Heart right ventricle (tissue), 16 donors: Measurements from ENCODE around the gene POSTN. TPM values are rescaled to one million over a fixed set of nuclear protein-coding genes. Genes with fewer than 3 reads are reported as not detected.

ENCODE experiments used
- ATAC-seq, 8 donors: fragments of 200-7000 bp; cut with Tn5 transposase; one replicate each; pipeline ENCODE4 v1.9.1; 2020; ENCODE audit warnings: mild to moderate bottlenecking in 8 of 8, moderate library complexity in 8 of 8, moderate number of reproducible peaks in 1 of 8
- DNase-seq, 2 donors: peaks; one replicate each; pipeline ENCODE4 v3.0.0-alpha.2; 2020
- H3K27ac ChIP-seq, 10 donors: fragments of 200-600 bp; sonication (generic) in 2 of 10; one replicate each; pipeline versions ENCODE4 v1.5.0 to v1.8.0; 2020 to 2022; ENCODE audit warnings: mild to moderate bottlenecking in 3 of 10
- H3K27me3 ChIP-seq, 7 donors: fragments of 200-600 bp; one replicate each; pipeline ENCODE4 v1.8.0; 2021 to 2022; ENCODE audit warnings: mild to moderate bottlenecking in 2 of 7
- H3K36me3 ChIP-seq, 9 donors: fragments of 200-600 bp; sonication (generic) in 1 of 9; one replicate each; pipeline versions ENCODE4 v1.5.0 to v1.8.0; 2020 to 2022; ENCODE audit warnings: mild to moderate bottlenecking in 2 of 9
- H3K4me1 ChIP-seq, 9 donors: fragments of 200-600 bp; sonication (generic) in 1 of 9; one replicate each; pipeline versions ENCODE4 v1.5.0 to v1.8.0; 2020 to 2022; ENCODE audit warnings: mild to moderate bottlenecking in 4 of 9
- H3K4me3 ChIP-seq, 10 donors: fragments of 200-600 bp; sonication (generic) in 2 of 10; one replicate each; pipeline versions ENCODE4 v1.5.0 to v1.8.0; 2020 to 2022; ENCODE audit warnings: mild to moderate bottlenecking in 7 of 10, moderate library complexity in 2 of 10
- H3K9me3 ChIP-seq, 11 donors: fragments of 200-600 bp in 10 of 11; sonication (generic) in 2 of 11; one replicate each; pipeline versions ENCODE4 v1.5.0 to v1.8.0; 2013 to 2022; ENCODE audit warnings: mild to moderate bottlenecking in 2 of 11, control low read depth in 1 of 11, moderate library complexity in 1 of 11
- WGBS, 2 donors: extraction: QIAGEN DNeasy Blood & Tissue Kit; methylation state at CpG; one replicate each; pipeline ENCODE4 v1.1.7; 2013; ENCODE audit warnings: inconsistent platforms in 1 of 2; 5-methylcytosine and 5-hydroxymethylcytosine counted together
- intact Hi-C, 10 donors: fragments of 100-400 bp; cut with DNase I; formaldehyde crosslinking; loops; one replicate each; pipeline versions ENCODE4 v1.11.1 to v1.14.2; 2022
- polyA plus RNA-seq, 2 donors: library from polyadenylated mRNA; stranded (reverse); fragments of 200-250 nt; gene quantifications; one replicate each; pipeline ENCODE4 v1.2.3, GENCODE V29; 2013
- total RNA-seq, 10 donors: library from RNA; stranded (reverse); fragmentation: NEBNext Ultra II Directional in 3 of 10; extraction: Animal tissue kit (Norgen Biotek cat#: 25700) in 3 of 10; gene quantifications; one replicate each; pipeline versions ENCODE4 v1.2.1 to v1.2.4, GENCODE V29; 2021 to 2023
- TF ChIP-seq, protein P1 (sequence below), 9 donors: fragments of 200-600 bp; sonication (generic) in 2 of 9; IDR thresholded peaks; one replicate each; pipeline versions ENCODE4 v1.5.0 to v1.8.0; 2021 to 2022; ENCODE audit warnings: antibody characterized with exemption in 9 of 9, mild to moderate bottlenecking in 5 of 9, moderate library complexity in 1 of 9
- donor health status: Arrhythmogenic right ventricular cardiomyopathy.
- donor health status: ischemic (EF 13 %, LVEDD 7.1; RV severe dilation, severe dysfunction).
- donor health status: healthy with polysubstance abuse.
- donor health status: DM: no; HTN: yes; CAD: no.
- donor health status: DM: no; HTN: no; CAD: no.
- donor health status: ischemic (EF 25% LVEDD 6.9; RV normal size, moderate dysfunction).
- donor health status: ischemic (EF 25% LVEDD 5.7; RV mildly dilated, moderate dysfunction).
- donor health status: healthy.
- donor health status: DM: yes; HTN: yes; CAD: no.
- donor health status: Ischemic cardiomyopathy.
- donor health status: ischemic (EF 35%, LVEDD 5.7; RV mildly dilated, moderate dysfunction).
- donor health status: nonischemic (EF 11% LVEDD 7.7; RV severe dilation, severe dysfunction).
- donor health status: DM: yes; HTN: yes; CAD: no.
- donor health status: PGD.
- donor health status: ischemic (EF 29% LVEDD 5.4; RV normal size, mild dysfunction).
- donor health status: nonischemic (EF 23%, LVEDD 6.1; RV moderate dilation, normal function).

The POSTN gene
- total and polyA plus RNA-seq, 12 donors, result 3.7 to 112 (median 20.6) TPM

DNA sequence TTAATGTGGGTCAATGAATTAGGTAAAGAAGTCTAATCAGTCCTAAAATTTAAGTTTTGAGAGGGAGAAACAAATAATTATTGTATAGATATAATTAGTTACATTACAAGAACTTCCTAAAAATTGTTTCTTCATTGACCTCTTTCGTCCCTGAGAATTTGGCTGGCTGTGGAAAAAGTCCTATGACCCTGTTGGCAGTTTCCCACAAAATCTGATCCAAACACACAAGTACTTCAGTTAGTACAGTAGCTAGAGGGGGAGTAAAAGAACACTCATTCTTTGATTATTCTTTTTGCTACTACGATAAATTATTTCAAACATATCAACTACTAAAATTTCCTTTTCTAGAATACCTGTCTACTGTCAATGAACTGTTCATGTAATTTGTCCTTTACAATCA is 11.3 kb downstream of the POSTN start:
- intact Hi-C loops, result no loop called here
- H3K4me1 ChIP-seq, result peaks cover 0 to 13% (median 0%) of the 10 kb centered on the region in 9 donors
- no peaks in the 10 kb centered on the region for H3K9me3 ChIP-seq
- ATAC-seq (peak in 2 of 8 donors; percentile 47 to 49), DNase-seq (peak in 1 of 2 donors; percentile 15)
- no peaks in the 10 kb centered on the region for H3K27me3 ChIP-seq
- no peak overlapping the region for H3K4me3 ChIP-seq
- WGBS, 2 donors, result 16 to 19% methylated on average over 2 of the region's 2 CpGs
- TF ChIP-seq, protein P1, sequence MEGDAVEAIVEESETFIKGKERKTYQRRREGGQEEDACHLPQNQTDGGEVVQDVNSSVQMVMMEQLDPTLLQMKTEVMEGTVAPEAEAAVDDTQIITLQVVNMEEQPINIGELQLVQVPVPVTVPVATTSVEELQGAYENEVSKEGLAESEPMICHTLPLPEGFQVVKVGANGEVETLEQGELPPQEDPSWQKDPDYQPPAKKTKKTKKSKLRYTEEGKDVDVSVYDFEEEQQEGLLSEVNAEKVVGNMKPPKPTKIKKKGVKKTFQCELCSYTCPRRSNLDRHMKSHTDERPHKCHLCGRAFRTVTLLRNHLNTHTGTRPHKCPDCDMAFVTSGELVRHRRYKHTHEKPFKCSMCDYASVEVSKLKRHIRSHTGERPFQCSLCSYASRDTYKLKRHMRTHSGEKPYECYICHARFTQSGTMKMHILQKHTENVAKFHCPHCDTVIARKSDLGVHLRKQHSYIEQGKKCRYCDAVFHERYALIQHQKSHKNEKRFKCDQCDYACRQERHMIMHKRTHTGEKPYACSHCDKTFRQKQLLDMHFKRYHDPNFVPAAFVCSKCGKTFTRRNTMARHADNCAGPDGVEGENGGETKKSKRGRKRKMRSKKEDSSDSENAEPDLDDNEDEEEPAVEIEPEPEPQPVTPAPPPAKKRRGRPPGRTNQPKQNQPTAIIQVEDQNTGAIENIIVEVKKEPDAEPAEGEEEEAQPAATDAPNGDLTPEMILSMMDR (IDR thresholded peaks at IDR 0.05), result no peak
- H3K27ac ChIP-seq, result no peak overlapping the region
- H3K36me3 ChIP-seq, result peaks cover 0 to 11% (median 0%) of the 10 kb centered on the region in 9 donors

DNA sequence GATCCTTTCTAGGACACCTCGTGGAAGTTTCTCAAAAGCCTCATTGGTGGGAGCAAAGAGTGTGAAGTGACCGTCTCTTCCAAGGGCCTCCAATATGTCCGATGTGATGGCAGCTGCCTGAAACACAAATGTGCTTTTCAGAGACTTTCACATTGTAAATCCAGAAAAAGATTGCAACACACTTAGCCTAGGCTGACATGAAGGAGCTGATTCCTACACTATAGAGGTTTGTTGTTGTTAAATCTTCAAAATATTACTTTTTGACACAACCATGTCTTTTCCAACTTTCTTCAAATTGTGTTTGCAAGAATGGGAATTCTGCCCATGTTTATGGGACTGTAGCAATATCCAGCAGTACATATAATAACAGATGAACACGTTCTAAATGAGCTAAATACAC is 12.4 kb downstream of the POSTN start:
- Histone ChIP-seq H3K9me3 (no peaks in the 10 kb centered on the region), H3K27me3 (no peaks in the 10 kb centered on the region), H3K27ac (no peak overlapping the region), H3K4me3 (no peak overlapping the region), H3K36me3 (peaks cover 0 to 11% (median 0%) of the 10 kb centered on the region in 9 donors), H3K4me1 (peaks cover 0 to 13% (median 0%) of the 10 kb centered on the region in 9 donors)
- no peak for DNase-seq
- ATAC-seq, result no peak
- intact Hi-C loops, result no loop called here
- 92 to 94% methylated on average over 4 of the region's 4 CpGs for WGBS, 2 donors
- TF ChIP-seq, protein P1 (IDR thresholded peaks at IDR 0.05), result no peak

DNA sequence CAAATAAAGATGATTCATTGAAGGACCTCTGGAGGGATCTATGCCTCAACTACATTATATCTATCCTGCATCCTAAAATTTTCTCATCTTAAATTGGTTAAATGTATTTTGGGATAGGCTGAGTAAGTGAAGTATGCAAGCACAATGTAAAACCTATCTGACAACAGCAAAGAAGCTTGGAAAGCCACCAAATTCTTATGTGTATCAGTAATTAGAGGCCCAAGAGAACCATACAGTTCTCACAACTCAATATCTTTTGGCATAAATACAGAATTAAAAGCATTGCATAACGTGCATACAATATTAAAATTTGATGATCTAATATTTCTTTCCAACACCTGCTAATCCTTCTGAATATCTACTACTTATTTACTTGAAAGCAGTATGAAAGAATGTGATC is 13.0 kb downstream of the POSTN start:
- DNase-seq (no peak), ATAC-seq (no peak)
- Histone ChIP-seq H3K27me3 (no peaks in the 10 kb centered on the region), H3K9me3 (no peaks in the 10 kb centered on the region), H3K27ac (no peak overlapping the region), H3K4me3 (no peak overlapping the region), H3K4me1 (peaks cover 0 to 13% (median 0%) of the 10 kb centered on the region in 9 donors), H3K36me3 (peaks cover 0 to 11% (median 0%) of the 10 kb centered on the region in 9 donors)
- TF ChIP-seq, protein P1 (IDR thresholded peaks at IDR 0.05), result no peak
- 32 to 33% methylated on average over 1 of the region's 1 CpG for WGBS, 2 donors
- intact Hi-C loops, result no loop called here

- H3K9me3 ChIP-seq, result no peaks in the 10 kb centered on the region
- intact Hi-C loops, result no loop called here
- ATAC-seq (no peak), DNase-seq (no peak)
- H3K4me3 ChIP-seq, result no peak overlapping the region
- H3K4me1 ChIP-seq, result no peaks in the 10 kb centered on the region
- peaks cover 0 to 25% (median 0%) of the 10 kb centered on the region in 9 donors for H3K36me3 ChIP-seq
- TF ChIP-seq, protein P1 (IDR thresholded peaks at IDR 0.05), result no peak
- no peaks in the 10 kb centered on the region for H3K27me3 ChIP-seq
- no peak overlapping the region for H3K27ac ChIP-seq
Measured at GRCh38 chr13:37576601-37577000, 22.0 kb downstream of the POSTN start.
